OCI-LY3 (cell line): ENCODE measurements around the gene GADL1.

Experiments used
- CTCF ChIP-seq: fragments of 200-600, 300-600 bp; sonication (generic); IDR thresholded peaks from 2 replicates; pipeline ENCODE4 v1.5.1; 2014; ENCODE audit warnings: antibody characterized with exemption, low read length, low read depth
- EZH2phosphoT487 ChIP-seq: fragments of 200-600 bp; shearing (Covaris generic); IDR thresholded peaks from 2 replicates; pipeline ENCODE4 v1.6.1; 2018; ENCODE audit warnings: antibody characterized with exemption, mixed run types, low read depth

DNA sequence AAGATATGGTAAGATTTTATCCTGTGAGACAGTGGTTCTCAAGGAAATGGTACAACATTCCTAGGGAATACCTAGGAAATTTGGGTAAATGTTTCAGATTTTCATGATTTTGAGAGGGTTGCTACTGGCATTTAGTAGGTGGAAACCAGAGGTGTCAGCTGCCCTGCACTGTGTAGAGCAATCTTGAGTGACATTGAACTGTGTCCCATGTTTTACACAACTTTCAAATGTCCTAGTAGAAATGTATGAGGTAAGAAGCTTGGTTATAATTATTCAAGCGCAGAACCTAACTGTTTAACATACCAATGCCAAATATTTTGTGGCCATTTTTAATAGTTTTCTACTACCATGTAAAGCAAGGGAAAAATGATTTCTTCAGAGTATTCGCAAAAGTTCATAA lies 120.4 kb downstream of the GADL1 start:
- TF ChIP-seq CTCF (no peak), EZH2phosphoT487 (no peak)
